ENCODE results near the gene ADRA2B.
"Not testable (repeated sequence)": the region's sequence is repeated elsewhere in the genome, so short reads cannot be mapped to it uniquely, and the experiment has no call there.

The ADRA2B gene

GRCh38 chr2:96144481-96145035 is 28.2 kb upstream of the ADRA2B start:
- H3K4me3 ChIP-seq (replicated peaks in 1 of 2; ENCODE audit: low read depth in 2 of 2, low read length in 2 of 2) = peak overlapping the region; percentile 51 to 52
- TF ChIP-seq CTCF (IDR thresholded peaks at IDR 0.05; ENCODE audit: low read depth, low read length) = no peak

GRCh38 chr2:96143848-96144480 is 27.6 kb upstream of the ADRA2B start:
- TF ChIP-seq CTCF (IDR thresholded peaks at IDR 0.05; ENCODE audit: low read depth, low read length) = no peak
- DNase-seq (ENCODE audit: low read depth in 2 of 2) = no peak
- H3K4me3 ChIP-seq (replicated peaks in 1 of 2; ENCODE audit: low read depth in 2 of 2, low read length in 2 of 2) = peak overlapping the region in 1 of 2 donors; percentile 52

More at GRCh38 chr2:96144481-96145035, 28.2 kb upstream of the ADRA2B start:
- DNase-seq (ENCODE audit: low read depth in 2 of 2) = no peak

- no peak overlapping the region for H3K4me3 ChIP-seq (replicated peaks in 1 of 2; ENCODE audit: low read depth in 2 of 2, low read length in 2 of 2)
- no peak for TF ChIP-seq CTCF (IDR thresholded peaks at IDR 0.05; ENCODE audit: low read depth, low read length)
- DNase-seq (ENCODE audit: low read depth in 2 of 2) = no peak
Observed at GRCh38 chr2:96143231-96143847, 27.0 kb upstream of the ADRA2B start.

- no peak for DNase-seq (ENCODE audit: low read depth in 2 of 2)
- no peak overlapping the region for H3K4me3 ChIP-seq (replicated peaks in 1 of 2; ENCODE audit: low read depth in 2 of 2, low read length in 2 of 2)
- TF ChIP-seq CTCF (IDR thresholded peaks at IDR 0.05; ENCODE audit: low read depth, low read length) = no peak
Observed at GRCh38 chr2:96142217-96143113, 26.1 kb upstream of the ADRA2B start.

GRCh38 chr2:96141624-96141967 is 25.2 kb upstream of the ADRA2B start:
- DNase-seq (ENCODE audit: low read depth in 2 of 2); H3K4me3 ChIP-seq (replicated peaks in 1 of 2; ENCODE audit: low read depth in 2 of 2, low read length in 2 of 2): not testable (repeated sequence)

GRCh38 chr2:96140941-96141623 is 24.7 kb upstream of the ADRA2B start:
- DNase-seq (ENCODE audit: low read depth in 2 of 2) = no peak
- no peak overlapping the region for H3K4me3 ChIP-seq (replicated peaks in 1 of 2; ENCODE audit: low read depth in 2 of 2, low read length in 2 of 2)
- no peak for TF ChIP-seq CTCF (IDR thresholded peaks at IDR 0.05; ENCODE audit: low read depth, low read length)

Data from cardiac fibroblast (primary cell).